HG02798 (cell line): ENCODE results near the gene KRTAP10-5.
"Not testable (repeated sequence)": the region's sequence is repeated elsewhere in the genome, so short reads cannot be mapped to it uniquely, and the experiment has no call there.

Source experiments
- ATAC-seq: cut with Tn5 transposase; IDR thresholded peaks from one replicate; pipeline ENCODE4 v1.9.1; 2021; ENCODE audit warnings: mild to moderate bottlenecking; ENCODE audit not compliant: unreplicated experiment, poor library complexity

KRTAP10-5 gene

DNA sequence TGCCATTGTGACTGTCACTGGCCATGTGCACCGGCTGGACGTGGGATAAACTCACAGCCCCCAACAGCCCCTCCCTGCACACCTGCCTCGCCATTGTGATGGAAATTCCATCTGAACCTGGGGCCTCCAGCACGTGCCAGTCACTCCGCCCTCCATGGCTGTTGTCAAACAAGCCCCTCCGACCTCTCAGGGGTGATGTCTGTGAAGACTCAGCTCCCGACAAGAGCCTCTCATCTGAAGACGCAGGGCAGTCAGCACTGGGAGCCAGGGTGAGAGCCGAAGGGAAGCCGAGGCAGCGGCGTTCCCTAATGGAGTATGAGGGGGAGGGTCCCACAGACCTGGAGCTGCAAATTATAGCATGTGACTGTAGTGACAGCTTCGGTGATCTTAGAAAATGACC lies 27.7 kb downstream of the KRTAP10-5 start:
- ATAC-seq: no peak

DNA sequence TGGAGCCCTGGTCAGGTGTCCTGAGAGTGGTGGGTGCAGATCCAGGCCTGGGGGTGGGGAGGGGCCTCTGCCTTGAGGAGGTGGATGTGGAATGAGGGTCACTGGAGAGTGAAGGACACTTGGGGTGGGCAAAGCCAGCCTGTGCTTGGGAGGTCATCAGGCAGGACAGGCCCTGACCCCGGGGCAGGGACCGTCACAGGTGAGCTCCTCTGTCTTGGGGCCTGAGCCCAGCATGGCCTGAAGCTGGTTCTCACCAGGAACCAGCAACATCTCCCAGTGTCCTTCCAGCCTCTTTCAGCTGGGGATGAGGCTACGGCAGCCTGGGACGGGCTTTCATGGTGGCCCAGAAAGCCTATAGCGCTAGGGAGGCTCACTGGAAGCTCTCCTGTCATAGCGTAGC lies 28.3 kb downstream of the KRTAP10-5 start:
- ATAC-seq: no peak

DNA sequence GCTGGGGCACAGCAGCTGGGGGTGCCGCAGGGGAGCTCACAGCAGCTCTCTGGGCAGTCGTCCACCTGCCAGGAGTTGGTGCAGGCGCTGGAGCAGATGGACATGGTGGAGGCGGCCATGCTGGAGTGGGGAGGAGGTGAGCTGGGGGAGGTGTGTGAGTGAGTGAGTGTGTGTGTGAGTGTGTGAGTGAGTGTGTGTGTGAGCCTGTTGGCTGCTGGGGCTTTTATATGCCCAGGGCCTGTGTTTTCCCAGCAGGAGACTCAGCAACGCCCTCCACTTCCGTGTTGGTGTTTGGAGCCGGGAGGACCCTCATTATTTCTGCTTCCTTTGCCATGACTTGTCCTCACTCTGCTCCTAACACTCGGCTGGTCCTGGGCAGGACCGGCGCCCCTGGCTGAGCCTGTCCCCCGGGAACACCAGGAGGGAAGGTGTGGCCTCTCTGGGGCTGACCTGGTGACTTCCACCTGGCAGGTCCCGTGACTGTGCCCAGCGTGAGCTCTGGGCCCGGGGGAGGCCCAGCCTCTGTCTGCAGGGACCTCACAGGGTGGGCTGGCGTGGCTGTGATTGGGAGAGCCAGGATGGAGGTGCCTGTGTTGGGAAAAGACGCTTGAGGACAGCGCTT lies 29.0 kb downstream of the KRTAP10-5 start, which contains the start of gene KRTAP10-2:
Gene KRTAP10-2 (minus strand): TSS at position 166 of the 622 bp plus-strand sequence. CDS start 47 bp downstream, at position 119.
- ATAC-seq: no peak

DNA sequence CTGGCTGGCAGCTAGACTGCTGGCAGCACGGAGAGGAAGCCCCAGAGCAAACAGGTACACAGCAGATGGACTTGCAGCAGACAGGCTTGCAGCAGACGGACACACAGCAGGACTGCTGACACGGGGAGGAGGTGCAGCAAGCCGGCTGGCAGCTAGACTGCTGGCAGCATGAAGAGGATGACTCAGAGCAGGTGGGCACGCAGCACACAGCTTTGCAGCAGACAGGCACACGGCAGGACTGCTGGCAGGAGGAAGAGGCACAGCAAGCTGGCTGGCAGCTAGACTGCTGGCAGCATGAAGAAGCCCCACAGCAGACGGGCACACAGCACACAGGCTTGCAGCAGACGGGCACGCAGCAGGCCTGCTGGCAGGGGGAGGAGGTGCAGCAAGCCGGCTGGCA lies 29.6 kb downstream of the KRTAP10-5 start:
- no peak for ATAC-seq

DNA sequence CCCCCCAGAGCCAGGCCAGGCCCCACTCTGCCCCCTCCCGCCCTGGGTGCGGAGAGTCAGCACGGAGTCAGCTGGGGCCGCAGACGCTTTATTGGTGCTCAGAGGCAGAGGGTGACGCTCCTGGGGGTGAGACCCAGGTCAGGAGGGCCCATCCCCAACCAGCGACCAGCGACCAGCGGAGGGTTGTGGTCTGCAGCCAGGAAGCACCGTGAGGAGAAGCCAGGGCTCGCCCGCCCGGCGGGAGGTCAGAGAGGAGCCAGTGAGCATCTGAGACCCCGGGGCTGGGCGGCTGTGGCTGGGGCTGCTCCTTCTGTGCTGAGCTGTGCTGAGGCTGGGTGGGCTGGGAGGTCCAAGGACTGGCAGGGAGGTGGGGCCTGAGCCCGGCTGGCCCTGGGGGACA lies 30.1 kb downstream of the KRTAP10-5 start:
- ATAC-seq: not testable (repeated sequence)

DNA sequence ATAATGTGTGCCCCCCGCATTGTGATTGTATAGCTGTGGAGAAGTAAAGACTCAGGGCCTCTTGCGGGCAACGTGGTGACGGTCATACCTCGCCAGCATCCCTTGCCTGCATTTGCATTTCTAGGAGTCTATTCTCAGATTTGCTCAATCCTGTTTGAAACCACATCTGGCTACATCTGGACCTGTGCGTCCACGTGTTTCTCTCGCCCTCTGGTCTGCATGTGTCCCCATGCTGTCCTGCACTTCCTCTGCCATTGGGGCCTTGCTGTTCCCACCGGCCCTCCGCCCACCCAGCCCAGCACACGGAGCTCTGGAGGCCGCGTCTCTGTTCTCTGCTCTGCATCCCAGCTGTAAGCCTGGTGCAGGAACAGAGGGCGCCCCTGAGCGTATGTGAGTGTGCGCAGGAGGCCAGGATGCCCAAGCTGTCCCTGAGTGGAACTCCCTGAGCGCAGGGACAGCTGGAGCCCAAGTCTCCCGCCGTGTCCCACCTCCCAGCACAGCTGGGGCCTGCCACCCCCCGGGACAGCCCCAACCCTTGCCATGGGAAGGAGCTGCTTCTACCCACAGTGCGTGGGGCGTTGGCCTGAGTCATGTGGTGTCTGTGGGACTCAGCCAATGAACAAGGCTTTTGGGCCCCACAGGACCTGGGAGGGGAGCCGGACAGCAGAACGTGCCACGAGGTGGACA lies 30.7 kb downstream of the KRTAP10-5 start:
- no peak for ATAC-seq

DNA sequence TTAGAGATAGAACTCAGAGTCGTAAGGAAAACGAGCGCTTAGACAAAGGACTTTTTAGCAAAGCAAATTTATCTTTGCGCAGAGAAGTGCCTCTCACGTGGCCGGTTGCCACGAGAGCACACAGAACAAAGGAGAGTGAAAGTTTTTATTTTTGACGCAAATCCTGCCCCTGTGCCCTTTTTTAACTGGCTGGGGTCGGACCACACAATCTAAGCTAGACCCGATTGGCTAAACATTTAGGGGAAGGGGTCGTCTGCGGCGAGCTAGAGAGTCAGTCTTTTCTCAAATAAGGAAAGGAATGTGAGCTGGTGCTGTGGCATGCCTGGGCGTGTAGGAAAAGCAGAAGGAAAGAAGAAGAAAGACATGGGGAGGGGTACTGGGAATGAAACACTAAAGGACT lies 31.5 kb downstream of the KRTAP10-5 start:
- no peak for ATAC-seq

DNA sequence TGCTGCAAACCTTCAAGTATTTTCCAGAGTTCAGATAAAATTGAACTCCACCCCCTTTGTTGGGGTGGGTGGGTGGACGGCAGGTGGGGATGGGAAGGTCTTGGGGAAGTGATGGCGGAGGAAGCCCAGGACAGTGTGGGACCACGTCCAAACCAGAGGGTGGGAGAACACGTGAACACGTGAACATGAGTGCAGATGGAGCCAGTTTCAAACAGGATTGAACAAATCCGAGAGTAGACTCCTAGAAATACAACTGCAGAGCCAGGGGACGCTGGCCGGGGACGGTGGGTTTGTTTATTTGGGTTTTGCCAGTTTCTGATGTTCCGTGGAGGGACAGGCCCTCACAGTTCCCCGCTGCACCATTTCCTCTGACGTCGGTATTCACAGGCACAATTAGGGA lies 32.0 kb downstream of the KRTAP10-5 start:
- ATAC-seq: no peak

DNA sequence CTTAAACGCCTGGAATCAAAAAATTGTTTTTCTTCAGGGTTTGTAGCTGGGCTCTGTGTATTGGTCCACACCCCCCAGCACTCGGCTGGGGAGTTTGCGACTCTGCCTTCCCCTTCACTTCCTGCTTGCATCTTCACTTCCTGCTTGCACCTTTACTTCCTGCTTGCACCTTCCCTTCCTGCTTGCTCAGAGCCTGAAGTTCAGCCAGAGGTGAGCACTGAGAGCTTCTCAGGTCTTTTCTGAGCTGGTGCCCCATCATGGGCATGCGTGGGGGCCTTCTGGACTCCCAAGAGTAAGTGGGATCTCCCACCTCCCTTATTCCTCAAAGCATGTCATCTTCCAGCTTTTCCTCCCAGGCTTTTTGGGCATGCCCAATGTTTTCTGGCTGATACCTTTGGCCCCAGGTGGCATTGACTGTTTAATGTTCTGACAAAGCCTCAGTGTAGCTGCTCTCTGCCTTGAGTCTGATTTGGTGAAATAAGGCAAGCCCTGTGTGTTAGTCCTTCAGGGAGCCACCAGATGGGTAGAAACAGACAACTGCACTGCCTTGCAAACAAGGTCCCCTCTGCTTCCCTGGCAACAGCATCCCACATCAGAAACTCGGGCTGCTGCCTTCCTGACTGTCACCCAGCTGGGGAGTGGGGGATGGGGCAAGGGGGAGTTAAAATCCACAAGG lies 32.6 kb downstream of the KRTAP10-5 start:
- no peak for ATAC-seq

DNA sequence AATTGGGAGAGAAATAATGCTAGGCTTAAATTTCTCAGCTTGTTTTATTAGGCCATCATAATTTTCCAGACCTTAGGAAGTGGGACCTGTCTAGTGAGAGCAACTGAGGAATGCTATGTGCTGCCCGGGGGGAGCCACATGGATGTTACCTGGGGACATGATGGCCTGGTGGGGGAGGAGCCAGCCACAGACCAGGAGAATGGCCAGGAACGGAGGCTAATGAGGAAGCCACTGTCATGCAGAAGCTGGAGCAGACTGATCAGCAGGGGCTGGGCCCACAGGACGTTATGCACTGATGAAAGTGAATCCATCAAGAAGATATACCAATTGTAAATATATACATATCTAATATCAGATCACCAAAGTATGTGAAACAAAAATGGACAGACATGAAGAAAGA lies 35.8 kb downstream of the KRTAP10-5 start:
- ATAC-seq: no peak

DNA sequence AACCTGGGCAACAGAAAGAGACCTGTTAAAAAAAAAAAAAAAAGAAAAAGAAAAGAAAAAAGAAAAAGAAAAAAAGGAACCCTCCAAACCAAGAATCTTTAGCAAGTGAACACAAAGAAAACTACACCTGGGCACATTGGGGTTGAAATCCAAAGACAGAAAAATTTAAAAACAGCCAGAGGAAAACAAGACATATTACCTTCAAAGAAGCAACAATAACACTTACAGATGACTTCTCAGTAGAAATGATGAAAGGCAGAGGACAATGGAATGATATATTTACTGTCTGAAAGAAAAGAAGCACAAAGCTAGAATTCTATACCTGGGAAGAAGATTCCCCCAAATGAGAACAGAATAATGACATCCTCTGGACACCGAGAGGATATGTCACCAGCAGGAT lies 37.7 kb downstream of the KRTAP10-5 start:
- ATAC-seq: no peak

DNA sequence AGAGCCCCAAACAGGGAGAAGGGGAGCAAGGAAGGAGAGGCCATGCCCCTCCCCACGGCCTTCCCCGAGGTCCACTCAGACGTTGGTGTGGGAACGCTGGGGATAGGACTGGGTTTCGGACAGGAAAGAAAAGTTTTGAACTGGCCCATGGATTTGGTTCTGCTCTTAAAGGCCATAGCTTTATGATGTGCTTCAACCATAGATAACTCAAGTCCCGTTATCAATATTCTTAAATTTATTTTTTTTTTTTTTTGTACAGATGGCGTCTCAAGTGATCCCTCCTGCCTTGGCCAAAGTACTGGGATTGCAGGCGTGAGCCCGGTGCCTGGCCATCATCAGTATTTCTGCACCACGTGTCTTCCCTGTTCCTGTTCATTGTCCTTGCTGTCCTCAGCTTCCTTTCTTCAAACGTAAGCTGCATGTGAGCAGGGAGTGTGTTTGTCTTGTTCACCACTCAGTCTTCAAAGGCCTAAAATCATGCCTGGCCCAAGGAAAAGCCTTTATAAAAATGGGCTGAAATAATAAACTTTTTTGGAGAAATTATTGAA lies 39.6 kb downstream of the KRTAP10-5 start:
- no peak for ATAC-seq

DNA sequence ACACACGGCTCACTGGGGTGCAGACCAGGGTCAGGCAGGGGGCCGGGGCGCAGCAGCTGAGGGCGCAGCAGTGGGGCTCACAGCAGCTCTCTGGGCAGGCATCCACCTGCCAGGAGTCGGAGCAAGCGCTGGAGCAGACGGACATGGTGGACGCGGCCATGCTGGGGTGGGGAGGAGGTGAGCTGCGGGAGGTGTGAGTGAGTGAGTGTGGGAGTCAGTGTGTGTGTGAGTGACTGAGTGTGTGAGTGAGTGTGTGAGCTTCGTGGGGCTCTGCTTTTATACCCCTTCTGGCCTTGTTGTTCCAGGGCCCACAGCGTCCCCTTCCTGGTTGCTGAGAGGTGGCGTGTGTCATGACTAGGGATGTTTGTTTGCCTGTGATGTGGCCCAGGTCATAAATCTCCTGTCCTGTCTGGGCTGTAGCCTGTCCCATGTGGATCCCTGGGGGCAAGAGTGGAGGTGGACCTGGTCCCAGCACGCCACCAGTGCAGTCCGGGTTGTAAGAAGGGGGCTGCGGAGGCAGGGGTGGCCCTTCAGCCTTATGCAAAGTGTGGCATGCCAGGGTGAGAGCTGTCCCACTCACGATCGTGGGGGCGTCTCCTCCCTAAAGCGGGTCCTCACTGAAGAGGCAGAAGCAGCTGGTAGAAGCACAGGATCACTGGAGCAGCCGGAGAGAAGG lies 40.3 kb downstream of the KRTAP10-5 start, which contains the start of gene KRTAP10-1:
Gene KRTAP10-1 (minus strand): TSS at position 205 of the 676 bp plus-strand sequence. CDS start 45 bp downstream, at position 160.
- ATAC-seq: no peak

DNA sequence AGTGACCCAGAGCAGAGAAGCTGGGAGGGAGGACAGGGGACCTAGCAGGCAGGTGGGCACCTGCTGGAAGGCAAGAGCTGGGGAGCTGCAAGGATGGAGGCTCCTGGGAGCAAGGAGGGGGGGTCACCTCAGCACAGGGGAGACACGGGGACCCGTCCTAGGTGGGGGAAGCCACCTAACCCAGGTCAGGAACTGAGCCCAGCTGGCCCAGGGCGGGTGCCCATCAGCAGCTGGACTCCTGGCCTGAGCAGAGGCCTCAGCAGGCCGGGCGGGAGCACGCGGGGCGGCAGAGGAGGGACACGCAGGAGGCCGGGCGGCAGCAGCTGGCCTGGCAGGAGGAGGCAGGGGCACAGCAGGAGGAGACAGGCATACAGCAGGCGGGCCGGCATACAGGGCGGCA lies 41.4 kb downstream of the KRTAP10-5 start:
- ATAC-seq: no peak

DNA sequence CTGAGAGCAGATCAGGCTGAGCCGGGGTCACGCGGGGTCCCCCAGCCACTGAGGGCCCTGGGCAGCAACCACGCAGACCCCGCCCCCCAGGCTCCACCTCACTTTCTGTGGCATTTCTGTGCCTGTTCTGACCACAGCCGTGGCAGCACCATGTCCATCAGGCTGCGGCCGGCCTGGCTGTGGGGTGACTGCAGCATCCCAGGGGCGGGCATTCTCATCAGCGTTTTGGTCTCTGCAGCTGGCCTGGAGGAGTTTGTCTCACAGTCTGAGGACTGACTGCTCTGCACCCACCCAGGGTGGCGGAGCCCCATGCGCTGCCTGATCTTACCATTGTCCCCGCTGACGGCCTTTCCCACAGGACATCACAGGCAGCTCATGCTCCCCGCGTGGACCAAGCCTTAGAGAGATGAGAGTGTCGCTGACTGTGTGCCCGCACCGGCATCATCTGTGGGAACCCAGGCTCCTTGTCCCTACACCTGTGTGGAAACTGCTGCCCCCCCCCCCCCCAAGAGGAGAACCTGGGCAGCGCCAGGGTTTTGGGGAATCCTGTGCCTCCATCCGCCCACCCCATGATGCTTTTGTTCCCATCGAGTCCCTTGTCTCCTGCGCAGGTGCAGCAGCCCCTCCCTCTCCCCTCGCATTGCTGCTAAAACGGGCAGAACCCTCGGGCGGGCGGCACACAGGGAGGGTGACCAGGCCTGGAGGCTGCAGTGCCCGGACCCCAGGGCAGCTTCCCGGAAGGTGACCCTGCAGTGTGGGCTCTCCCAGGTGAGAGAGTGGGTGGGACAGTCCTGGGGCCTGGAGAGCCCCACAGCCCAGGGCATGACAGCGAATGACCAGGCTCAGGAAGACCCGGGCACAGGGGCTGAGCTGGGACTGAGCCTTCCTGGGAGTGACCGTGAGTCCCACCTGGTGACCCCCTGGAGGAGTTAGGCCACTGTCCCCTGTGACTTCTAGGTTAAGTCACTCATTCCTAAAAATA lies 42.2 kb downstream of the KRTAP10-5 start:
- no peak for ATAC-seq

DNA sequence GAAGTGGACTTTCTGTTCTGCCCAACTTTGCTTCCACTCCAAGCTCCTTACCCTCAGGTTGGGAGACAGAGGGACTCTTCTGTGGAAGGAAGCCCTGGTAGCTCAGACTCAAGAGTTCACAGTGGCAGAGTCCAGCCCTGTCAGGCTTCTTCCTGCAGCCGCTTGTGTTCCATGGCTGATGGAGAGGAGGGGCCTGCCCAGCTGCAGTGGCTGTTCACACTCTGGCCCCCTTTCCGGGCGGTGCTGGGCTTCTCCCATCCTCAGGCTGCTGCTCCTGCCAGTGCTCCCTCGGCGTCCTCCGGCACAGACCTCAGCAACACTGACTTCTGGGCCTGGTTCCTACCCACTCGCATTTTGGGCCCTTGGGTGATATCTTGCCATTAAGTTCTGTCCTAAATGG lies 44.4 kb downstream of the KRTAP10-5 start:
- ATAC-seq: no peak

DNA sequence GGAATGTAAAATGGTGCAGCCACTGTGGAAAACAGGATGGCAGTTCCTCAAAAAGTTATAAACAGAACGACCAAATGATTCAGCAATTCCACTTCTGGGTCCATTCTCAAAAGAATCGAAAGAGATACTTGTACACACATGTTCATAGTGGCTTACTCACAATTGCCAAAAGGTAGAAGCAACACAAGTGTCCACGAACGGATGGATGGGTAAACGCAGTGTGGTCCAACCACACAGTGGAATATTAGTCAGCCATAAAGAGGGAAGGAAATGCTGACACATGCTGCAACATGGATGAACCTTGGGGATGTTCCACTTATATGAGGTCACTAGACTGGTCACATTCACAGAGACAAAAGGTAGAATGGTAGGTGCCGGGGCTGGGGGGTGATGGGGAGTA lies 45.7 kb downstream of the KRTAP10-5 start:
- no peak for ATAC-seq

DNA sequence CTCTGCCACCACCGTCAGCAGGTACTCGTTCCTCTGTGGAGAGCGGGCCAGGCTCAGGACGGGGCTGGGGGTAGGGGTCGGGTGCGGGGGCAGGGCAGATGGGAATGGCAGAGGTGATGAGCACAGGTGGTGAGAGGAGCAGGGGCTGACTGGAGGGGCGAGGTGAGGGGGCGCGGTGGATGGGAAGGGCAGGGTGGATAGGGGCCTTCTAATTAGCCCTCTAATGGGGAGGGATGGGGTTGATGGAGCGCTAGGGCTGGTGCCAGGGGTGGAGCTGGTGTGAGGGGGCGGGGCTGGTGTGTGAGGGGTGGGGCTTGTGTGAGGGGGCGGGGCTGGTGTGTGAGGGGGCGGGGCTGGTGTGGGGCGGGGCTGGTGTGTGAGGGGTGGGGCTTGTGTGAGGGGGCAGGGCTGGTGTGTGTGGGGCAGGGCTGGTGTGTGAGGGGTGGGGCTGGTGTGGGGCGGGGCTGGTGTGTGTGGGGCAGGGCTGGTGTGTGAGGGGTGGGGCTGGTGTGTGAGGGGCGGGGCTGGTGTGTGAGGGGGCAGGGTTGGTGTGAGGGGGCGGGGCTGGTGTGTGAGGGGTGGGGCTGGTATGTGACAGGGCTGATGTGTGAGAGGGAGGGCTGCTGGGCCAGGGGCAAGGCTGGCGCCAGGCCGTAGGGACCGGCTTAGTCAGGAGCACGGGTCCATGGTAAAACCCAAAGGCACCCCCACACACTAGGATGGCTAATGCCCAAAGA lies 46.3 kb downstream of the KRTAP10-5 start:
- no peak for ATAC-seq
